B cell (primary cell): Measurements from ENCODE around the gene NADSYN1. TPM values are rescaled to one million over a fixed set of nuclear protein-coding genes. Genes with fewer than 3 reads are reported as not detected.

Experiments used
- ATAC-seq: fragments of 200-7000 bp; cut with Tn5 transposase; one replicate; pipeline ENCODE4 v1.10.0; 2021; ENCODE audit warnings: low read depth, mild to moderate bottlenecking, moderate number of reproducible peaks, moderate library complexity
- CTCF ChIA-PET: fragments of 350-600 bp; sonication (Branson Sonifier 250); formaldehyde crosslinking; loops from one replicate; lab custom pipeline; 2021; ENCODE audit warnings: antibody characterized with exemption, inconsistent platforms; lab: Charles Lee
- POLR2A ChIA-PET: fragments of 350-600 bp; sonication (Branson Sonifier 250); formaldehyde crosslinking; loops from one replicate; lab custom pipeline; 2021; ENCODE audit warnings: antibody characterized with exemption; lab: Charles Lee
- DNase-seq: peaks from one replicate; pipeline ENCODE4 v3.0.0; 2013
- H2AFZ ChIP-seq: 2 replicates; pipeline ENCODE4 v1.6.1; 2012; ENCODE audit warnings: mild to moderate bottlenecking, low read depth, low read length; ENCODE audit not compliant: insufficient read depth, poor library complexity, severe bottlenecking
- H3K27ac ChIP-seq, 2 donors: 1 replicate in 1 of 2; 2 replicates in 1 of 2; pipeline ENCODE4 v1.5.1; 2012 to 2013; ENCODE audit warnings: low read length in 2 of 2, mild to moderate bottlenecking in 2 of 2, moderate library complexity in 1 of 2
- H3K27me3 ChIP-seq, 4 experiments: fragments of 200-600 bp in 1 of 4; sonication (generic) in 1 of 4; replicated peaks in 1 of 4; 1 replicate in 2 of 4; 2 replicates in 2 of 4; pipeline versions ENCODE4 v1.6.1 to v1.7.0; 2013 to 2016; ENCODE audit warnings: low read length in 3 of 4, mild to moderate bottlenecking in 2 of 4, mixed read lengths in 1 of 4, moderate library complexity in 1 of 4; ENCODE audit not compliant: insufficient read depth in 4 of 4, control insufficient read depth in 3 of 4; ENCODE audit errors: control extremely low read depth in 1 of 4
- H3K36me3 ChIP-seq, 2 experiments: replicated peaks in 1 of 2; 1 replicate in 1 of 2; 2 replicates in 1 of 2; pipeline versions ENCODE4 v1.6.1 to v1.7.1; 2013; ENCODE audit warnings: low read length in 1 of 2; ENCODE audit not compliant: insufficient read depth in 2 of 2, control insufficient read depth in 1 of 2; ENCODE audit errors: control extremely low read depth in 1 of 2, extremely low read depth in 1 of 2
- H3K4me1 ChIP-seq, 2 donors: fragments of 200-600 bp in 1 of 2; sonication (generic) in 1 of 2; 1 replicate in 1 of 2; 2 replicates in 1 of 2; pipeline versions ENCODE4 v1.5.1 to v1.6.1; 2013 to 2017; ENCODE audit warnings: low read length in 2 of 2; ENCODE audit not compliant: control insufficient read depth in 2 of 2, insufficient read depth in 2 of 2
- H3K4me2 ChIP-seq: replicated peaks from 2 replicates; pipeline ENCODE3; 2012; ENCODE audit warnings: mild to moderate bottlenecking, low read depth, low read length; ENCODE audit not compliant: poor library complexity, severe bottlenecking
- H3K4me3 ChIP-seq, 5 experiments: fragments of 200-600 bp in 1 of 5; sonication (generic) in 1 of 5; 1 replicate in 3 of 5; 2 replicates in 2 of 5; pipeline versions ENCODE4 v1.5.1 to v1.7.0; 2011 to 2016; ENCODE audit warnings: low read length in 4 of 5, mild to moderate bottlenecking in 4 of 5, low read depth in 2 of 5, control low read depth in 1 of 5, moderate library complexity in 1 of 5; ENCODE audit not compliant: insufficient read depth in 1 of 5; ENCODE audit errors: control extremely low read depth in 1 of 5, extremely low read depth in 1 of 5
- H3K79me2 ChIP-seq: fragments of 200-600 bp; sonication (generic); one replicate; pipeline ENCODE4 v1.6.0; 2016; ENCODE audit warnings: low read length; ENCODE audit not compliant: control insufficient read depth, insufficient read depth
- H3K9ac ChIP-seq: fragments of 200-600 bp; sonication (generic); 2 replicates; pipeline ENCODE4 v1.6.1; 2017; ENCODE audit warnings: mild to moderate bottlenecking, low read length, moderate library complexity
- H3K9me3 ChIP-seq, 3 donors: one replicate each; pipeline versions ENCODE4 v1.6.1 to v1.7.1; 2013; ENCODE audit warnings: low read length in 2 of 3; ENCODE audit not compliant: control insufficient read depth in 2 of 3, insufficient read depth in 1 of 3; ENCODE audit errors: control extremely low read depth in 1 of 3
- H4K20me1 ChIP-seq: 2 replicates; pipeline ENCODE4 v1.6.0; 2012; ENCODE audit warnings: mild to moderate bottlenecking, low read length; ENCODE audit not compliant: insufficient read depth, control insufficient read depth, poor library complexity, severe bottlenecking
- H3K27ac Mint-ChIP-seq: one replicate; pipeline ENCODE4 v1.8.0; 2021; ENCODE audit warnings: mixed read lengths
- H3K27me3 Mint-ChIP-seq: one replicate; pipeline ENCODE4 v1.8.0; 2021; ENCODE audit warnings: mixed read lengths
- H3K4me1 Mint-ChIP-seq: one replicate; pipeline ENCODE4 v1.8.0; 2021; ENCODE audit warnings: mixed read lengths
- H3K4me3 Mint-ChIP-seq: one replicate; pipeline ENCODE4 v1.8.0; 2021; ENCODE audit warnings: mixed read lengths
- H3K9me3 Mint-ChIP-seq: one replicate; pipeline ENCODE4 v1.8.0; 2022; ENCODE audit warnings: mixed read lengths; ENCODE audit not compliant: insufficient read depth
- EZH2 ChIP-seq: IDR thresholded peaks from 2 replicates; pipeline ENCODE4 v1.6.1; 2012; ENCODE audit warnings: borderline replicate concordance, low read depth, mild to moderate bottlenecking, moderate library complexity, low read length; ENCODE audit not compliant: insufficient read depth, poor library complexity, severe bottlenecking
- WGBS: methylation state at CpG from one replicate; pipeline ENCODE4 v1.1.5; 2013; ENCODE audit warnings: missing lambda C conversion rate; ENCODE audit not compliant: insufficient coverage; 5-methylcytosine and 5-hydroxymethylcytosine counted together
- intact Hi-C: fragments of 100-400 bp; cut with micrococcal nuclease; formaldehyde crosslinking; loops from one replicate; pipeline ENCODE4 v1.10.0; 2022
- polyA plus RNA-seq: library from polyadenylated mRNA; depleted of rRNA; stranded (reverse); fragments of >200 nt; gene quantifications from 2 replicates; pipeline ENCODE4 v1.2.3, GENCODE V29; 2012
- total RNA-seq, 2 donors: library from RNA; stranded (reverse); fragments of 120-200 nt in 1 of 2; gene quantifications; 1 replicate in 1 of 2; 2 replicates in 1 of 2; pipeline versions ENCODE4 v1.2.3 to v1.2.4, GENCODE V29; 2013 to 2022
- TF ChIP-seq, protein P1 (sequence below): fragments of 200-600 bp; IDR thresholded peaks from one replicate; pipeline ENCODE4 v1.8.0; 2022; ENCODE audit warnings: antibody characterized with exemption, mild to moderate bottlenecking

The NADSYN1 gene
- total and polyA plus RNA-seq, 2 donors (not counting 1 experiment from before 2014, with no cell fraction given), result 153 to 222 TPM

DNA sequence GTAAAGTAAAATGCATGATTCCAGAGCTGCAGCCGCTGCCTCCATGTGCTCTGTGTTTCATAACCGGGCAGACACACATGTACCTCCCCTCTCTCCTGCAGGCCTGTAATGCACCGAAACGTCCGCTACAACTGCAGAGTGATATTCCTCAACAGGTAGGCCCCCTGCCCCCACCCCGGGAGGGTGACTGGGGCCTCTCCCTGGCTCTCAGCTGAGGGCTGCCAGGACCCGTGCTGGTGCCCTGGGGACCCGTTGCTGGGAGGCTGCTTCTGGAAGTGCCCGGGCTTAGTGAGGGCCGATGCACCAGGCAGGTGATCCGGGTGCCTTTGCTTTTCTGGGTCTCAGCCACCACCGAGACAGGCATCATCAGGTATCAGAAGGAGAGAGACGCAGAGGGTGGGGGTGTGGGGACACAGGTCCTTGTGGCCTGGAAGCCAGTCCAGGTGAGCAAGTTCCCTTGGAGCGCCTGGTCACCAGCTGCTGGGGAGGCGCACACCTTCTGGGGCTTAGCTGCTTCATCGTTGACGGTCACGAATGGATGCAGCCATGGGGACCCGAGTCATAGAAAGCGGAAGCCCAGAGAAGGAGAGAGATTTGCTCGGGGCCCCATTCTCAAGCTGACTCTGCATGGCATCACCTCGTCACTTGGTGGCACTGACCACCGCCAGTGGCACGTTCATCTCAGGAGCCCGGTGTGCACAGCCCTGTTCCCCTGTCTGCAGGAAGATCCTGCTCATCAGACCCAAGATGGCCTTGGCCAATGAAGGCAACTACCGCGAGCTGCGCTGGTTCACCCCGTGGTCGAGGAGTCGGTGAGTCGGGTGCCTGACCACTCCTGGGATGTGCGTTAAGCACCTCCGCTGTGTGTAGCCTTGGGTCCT, 10.6 kb downstream of the NADSYN1 start:
- no peaks in the 10 kb centered on the region for H3K4me1 ChIP-seq
- WGBS, result 96% methylated on average over 34 of the region's 34 CpGs
- no peak overlapping the region for H2AFZ ChIP-seq
- DNase-seq, result no peak
- H3K9me3 ChIP-seq, result peaks cover 0 to 3% (median 0%) of the 10 kb centered on the region in 3 donors
- H3K27ac Mint-ChIP-seq, result no peak overlapping the region
- ATAC-seq, result no peak
- no peaks in the 10 kb centered on the region for H3K27me3 ChIP-seq
- H3K36me3 ChIP-seq, result peaks cover 0 to 71% of the 10 kb centered on the region in 2 experiments
- H3K9me3 Mint-ChIP-seq, result no peaks in the 10 kb centered on the region
- no peak overlapping the region for H3K4me2 ChIP-seq
- no peak overlapping the region for H3K4me3 Mint-ChIP-seq
- H3K27me3 Mint-ChIP-seq, result no peaks in the 10 kb centered on the region
- H3K4me1 Mint-ChIP-seq, result peaks cover 5% of the 10 kb centered on the region
- peaks cover 26% of the 10 kb centered on the region for H4K20me1 ChIP-seq
- ChIA-PET POLR2A (interaction anchor here (1.0 kb wide), 1 partner anchor 14 kb away, joined by 3 read pairs; no protein-coding TSS in a partner anchor), CTCF (no interaction called here)
- H3K9ac ChIP-seq, result no peak overlapping the region
- no peak overlapping the region for H3K4me3 ChIP-seq
- no peak for TF ChIP-seq EZH2
- TF ChIP-seq, protein P1, sequence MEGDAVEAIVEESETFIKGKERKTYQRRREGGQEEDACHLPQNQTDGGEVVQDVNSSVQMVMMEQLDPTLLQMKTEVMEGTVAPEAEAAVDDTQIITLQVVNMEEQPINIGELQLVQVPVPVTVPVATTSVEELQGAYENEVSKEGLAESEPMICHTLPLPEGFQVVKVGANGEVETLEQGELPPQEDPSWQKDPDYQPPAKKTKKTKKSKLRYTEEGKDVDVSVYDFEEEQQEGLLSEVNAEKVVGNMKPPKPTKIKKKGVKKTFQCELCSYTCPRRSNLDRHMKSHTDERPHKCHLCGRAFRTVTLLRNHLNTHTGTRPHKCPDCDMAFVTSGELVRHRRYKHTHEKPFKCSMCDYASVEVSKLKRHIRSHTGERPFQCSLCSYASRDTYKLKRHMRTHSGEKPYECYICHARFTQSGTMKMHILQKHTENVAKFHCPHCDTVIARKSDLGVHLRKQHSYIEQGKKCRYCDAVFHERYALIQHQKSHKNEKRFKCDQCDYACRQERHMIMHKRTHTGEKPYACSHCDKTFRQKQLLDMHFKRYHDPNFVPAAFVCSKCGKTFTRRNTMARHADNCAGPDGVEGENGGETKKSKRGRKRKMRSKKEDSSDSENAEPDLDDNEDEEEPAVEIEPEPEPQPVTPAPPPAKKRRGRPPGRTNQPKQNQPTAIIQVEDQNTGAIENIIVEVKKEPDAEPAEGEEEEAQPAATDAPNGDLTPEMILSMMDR, result no peak
- no peak overlapping the region for H3K27ac ChIP-seq
- intact Hi-C loops, result no loop called here
- H3K79me2 ChIP-seq, result no peaks in the 10 kb centered on the region

DNA sequence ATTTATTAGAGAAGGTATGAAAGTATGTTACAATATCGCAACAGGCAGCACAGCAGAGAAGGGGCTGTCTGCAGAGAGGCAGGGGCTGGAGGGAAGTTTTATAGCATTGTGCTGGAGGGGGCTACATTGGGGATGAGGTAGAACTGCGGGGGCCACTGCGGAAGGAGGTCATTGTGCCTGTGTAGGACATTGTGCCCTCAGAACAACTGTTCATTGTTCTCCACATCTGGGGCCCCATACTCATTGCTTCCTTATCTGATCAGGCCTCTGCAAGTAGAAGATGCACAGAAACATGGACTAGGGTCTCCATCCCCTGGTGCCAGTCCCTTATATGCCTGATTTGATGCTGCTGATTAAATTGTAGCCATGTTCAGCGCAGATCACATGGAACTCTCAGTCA, 12.1 kb downstream of the NADSYN1 start:
- Histone ChIP-seq H3K4me2 (no peak overlapping the region), H3K4me1 (no peaks in the 10 kb centered on the region), H3K27me3 (no peaks in the 10 kb centered on the region), H4K20me1 (peaks cover 14% of the 10 kb centered on the region), H3K9me3 (peaks cover 0 to 3% (median 0%) of the 10 kb centered on the region in 3 donors), H2AFZ (no peak overlapping the region), H3K9ac (no peak overlapping the region), H3K4me3 (no peak overlapping the region), H3K36me3 (peaks cover 0 to 57% of the 10 kb centered on the region in 2 experiments), H3K27ac (no peak overlapping the region), H3K79me2 (no peaks in the 10 kb centered on the region)
- CTCF ChIA-PET, result no interaction called here
- intact Hi-C loops, result no loop called here
- Mint-ChIP-seq H3K9me3 (no peaks in the 10 kb centered on the region), H3K4me1 (peaks cover 5% of the 10 kb centered on the region), H3K27me3 (no peaks in the 10 kb centered on the region), H3K4me3 (no peak overlapping the region), H3K27ac (no peak overlapping the region)
- POLR2A ChIA-PET, result no interaction called here
- WGBS, result 94% methylated on average over 2 of the region's 4 CpGs
- DNase-seq (no peak), ATAC-seq (no peak)
- TF ChIP-seq, protein P1, result no peak
- TF ChIP-seq EZH2, result no peak
